HepG2 (cell line): ENCODE measurements around the gene TMX2. TPM values are rescaled to one million over a fixed set of nuclear protein-coding genes. Genes with fewer than 3 reads are reported as not detected.

Experiments used
- CHCHD3 ChIP-seq: sonication (generic); formaldehyde crosslinking; IDR thresholded peaks from 2 replicates; pipeline ENCODE4 v1.8.0; 2022; ENCODE audit warnings: mild to moderate bottlenecking, missing genetic modification reagents, moderate library complexity
- CREM ChIP-seq, 2 experiments: sonication (generic) in 1 of 2; formaldehyde crosslinking in 1 of 2; IDR thresholded peaks; 2 replicates each; pipeline versions ENCODE4 v1.4.0 to v1.6.1; 2016 to 2020; ENCODE audit warnings: antibody characterized with exemption in 1 of 2, mild to moderate bottlenecking in 1 of 2, missing genetic modification reagents in 1 of 2
- FOXP1 ChIP-seq, 2 experiments: fragments of 450-650 bp in 1 of 2; IDR thresholded peaks; 2 replicates each; pipeline ENCODE4 v1.6.1; 2017 to 2018; ENCODE audit warnings: antibody characterized with exemption in 1 of 2
- MAF1 ChIP-seq: sonication (generic); formaldehyde crosslinking; IDR thresholded peaks from 2 replicates; pipeline ENCODE4 v1.5.0; 2020; ENCODE audit warnings: missing genetic modification reagents, borderline replicate concordance
- MIER2 ChIP-seq: IDR thresholded peaks from 2 replicates; pipeline ENCODE4 v1.6.1; 2016; ENCODE audit warnings: missing biosample characterization, missing genetic modification reagents
- MIER3 ChIP-seq: IDR thresholded peaks from 2 replicates; pipeline ENCODE4 v1.6.1; 2016; ENCODE audit warnings: missing compliant biosample characterization, borderline replicate concordance
- MYC ChIP-seq: sonication (generic); formaldehyde crosslinking; IDR thresholded peaks from 2 replicates; pipeline ENCODE4 v1.9.0; 2021; ENCODE audit warnings: missing genetic modification reagents, borderline replicate concordance
- NR3C1 ChIP-seq: sonication (generic); formaldehyde crosslinking; IDR thresholded peaks from 2 replicates; pipeline ENCODE4 v1.4.0; 2020; ENCODE audit warnings: missing genetic modification reagents
- PRDM10 ChIP-seq: sonication (generic); formaldehyde crosslinking; IDR thresholded peaks from 2 replicates; pipeline ENCODE4 v1.4.0; 2020; ENCODE audit warnings: low read depth, missing genetic modification reagents
- SNAPC4 ChIP-seq: sonication (generic); formaldehyde crosslinking; IDR thresholded peaks from 2 replicates; pipeline ENCODE4 v1.4.0; 2020; ENCODE audit warnings: mild to moderate bottlenecking, missing genetic modification reagents
- ZFP36 ChIP-seq: fragments of 150-350 bp; IDR thresholded peaks from 2 replicates; pipeline ENCODE4 v1.6.1; 2018; ENCODE audit warnings: borderline replicate concordance, low read length, low read depth; ENCODE audit not compliant: partially characterized antibody
- ZMYM2 ChIP-seq: sonication (generic); formaldehyde crosslinking; IDR thresholded peaks from 2 replicates; pipeline ENCODE4 v1.8.0; 2022; ENCODE audit warnings: mild to moderate bottlenecking, missing genetic modification reagents
- ZNF337 ChIP-seq: sonication (generic); formaldehyde crosslinking; IDR thresholded peaks from 2 replicates; pipeline ENCODE4 v1.5.1; 2020; ENCODE audit warnings: missing genetic modification reagents, low read depth, mild to moderate bottlenecking, borderline replicate concordance
- ZNF432 ChIP-seq: sonication (generic); formaldehyde crosslinking; IDR thresholded peaks from 2 replicates; pipeline ENCODE4 v1.5.0; 2020; ENCODE audit warnings: missing genetic modification reagents, mild to moderate bottlenecking, borderline replicate concordance
- ZNF44 ChIP-seq: sonication (generic); formaldehyde crosslinking; IDR thresholded peaks from 2 replicates; pipeline ENCODE4 v1.5.1; 2020; ENCODE audit warnings: mild to moderate bottlenecking, missing genetic modification reagents
- ZNF547 ChIP-seq: sonication (generic); formaldehyde crosslinking; IDR thresholded peaks from 2 replicates; pipeline ENCODE4 v1.5.1; 2020; ENCODE audit warnings: mild to moderate bottlenecking, missing genetic modification reagents
- ZNF549 ChIP-seq: sonication (generic); formaldehyde crosslinking; IDR thresholded peaks from 2 replicates; pipeline ENCODE4 v1.5.0; 2020; ENCODE audit warnings: missing genetic modification reagents
- ZNF883 ChIP-seq: sonication (generic); formaldehyde crosslinking; IDR thresholded peaks from 2 replicates; pipeline ENCODE4 v1.5.1; 2020; ENCODE audit warnings: mild to moderate bottlenecking, missing genetic modification reagents; ENCODE audit errors: not compliant biosample characterization
- ZSCAN29 ChIP-seq: sonication (generic); formaldehyde crosslinking; conservative IDR thresholded peaks from 2 replicates; pipeline ENCODE4 v1.4.0; 2020; ENCODE audit warnings: mild to moderate bottlenecking, missing genetic modification reagents
- polyA plus RNA-seq, 8 experiments: library from polyadenylated mRNA; depleted of rRNA in 3 of 8; stranded (reverse) in 7 of 8; unstranded in 1 of 8; fragments of >200 nt; fragmentation: Illumina TruSeq in 4 of 8; extraction: Trizol in 4 of 8; gene quantifications; 2 replicates each; pipeline versions ENCODE4 v1.2.1 to v1.2.3, GENCODE V29; 2011 to 2016; ENCODE audit warnings: low read depth in 4 of 8, missing spikeins in 1 of 8, mixed read lengths in 1 of 8; ENCODE audit not compliant: insufficient read depth in 1 of 8
- total RNA-seq, 5 experiments: library from RNA; depleted of rRNA; stranded (reverse); fragments of >200 nt; fragmentation: Illumina TruSeq; extraction: Trizol; gene quantifications; 2 replicates each; pipeline ENCODE4 v1.2.3, GENCODE V29; 2016; ENCODE audit warnings: low read depth in 1 of 5

Gene TMX2
- total and polyA plus RNA-seq, 2 of the 13 experiments (the other 11 are each of a cell fraction or from before 2014, with no cell fraction given), result 84.5 to 129 TPM

- TF ChIP-seq FOXP1 (IDR thresholded peaks at IDR 0.05) (no peak), FOXP1 (CRISPR knock-in tag; IDR thresholded peaks at IDR 0.05) (0 out of 2 replicates have a peak, but pooled peaks have one; percentile 13), ZNF432 (CRISPR knock-in tag) (no peak), ZSCAN29 (CRISPR knock-in tag) (peak; percentile 78; the same call in 1 of the 2 replicates), PRDM10 (CRISPR knock-in tag) (peak; percentile 76), CHCHD3 (no peak), MYC (CRISPR knock-in tag) (no peak), MIER3 (CRISPR knock-in tag) (peak; percentile 28; the same call in 1 of the 2 replicates), ZNF44 (CRISPR knock-in tag) (no peak), MAF1 (no peak), ZNF549 (CRISPR knock-in tag) (no peak), MIER2 (CRISPR knock-in tag) (no peak), CREM (IDR thresholded peaks at IDR 0.05) (peak; percentile 62), CREM (CRISPR knock-in tag; IDR thresholded peaks at IDR 0.05) (no peak), SNAPC4 (CRISPR knock-in tag) (no peak), ZFP36 (no peak), ZMYM2 (CRISPR knock-in tag) (no peak), ZNF337 (CRISPR knock-in tag) (no peak), ZNF547 (CRISPR knock-in tag) (no peak), NR3C1 (CRISPR knock-in tag) (no peak), ZNF883 (CRISPR knock-in tag) (no peak)
Observed at GRCh38 chr11:57761301-57762234, 49.2 kb downstream of the TMX2 start, which contains the start of gene CTNND1 (continued).
